HUES6 (cell line): Measurements from ENCODE around the gene DGKZ.

ENCODE experiments used
- H3K27ac ChIP-seq: 2 replicates; pipeline ENCODE4 v1.7.0; 2013; ENCODE audit warnings: low read depth, mild to moderate bottlenecking, low read length, inconsistent platforms
- H3K27me3 ChIP-seq: 2 replicates; pipeline ENCODE4 v1.6.1; 2013; ENCODE audit warnings: low read length; ENCODE audit not compliant: control insufficient read depth, insufficient read depth
- H3K36me3 ChIP-seq: 2 replicates; pipeline ENCODE4 v1.6.1; 2013; ENCODE audit warnings: low read length; ENCODE audit not compliant: control insufficient read depth, insufficient read depth
- H3K4me1 ChIP-seq: 2 replicates; pipeline ENCODE4 v1.6.1; 2013; ENCODE audit warnings: low read length; ENCODE audit not compliant: control insufficient read depth, insufficient read depth
- H3K4me3 ChIP-seq: 2 replicates; pipeline ENCODE4 v1.5.1; 2013; ENCODE audit warnings: low read depth, low read length
- H3K9ac ChIP-seq: one replicate; pipeline ENCODE4 v1.6.1; 2013; ENCODE audit warnings: mild to moderate bottlenecking, low read length
- H3K9me3 ChIP-seq: 2 replicates; pipeline ENCODE4 v1.6.1; 2013; ENCODE audit warnings: low read depth, low read length; ENCODE audit not compliant: control insufficient read depth, insufficient read depth

The DGKZ gene

DNA sequence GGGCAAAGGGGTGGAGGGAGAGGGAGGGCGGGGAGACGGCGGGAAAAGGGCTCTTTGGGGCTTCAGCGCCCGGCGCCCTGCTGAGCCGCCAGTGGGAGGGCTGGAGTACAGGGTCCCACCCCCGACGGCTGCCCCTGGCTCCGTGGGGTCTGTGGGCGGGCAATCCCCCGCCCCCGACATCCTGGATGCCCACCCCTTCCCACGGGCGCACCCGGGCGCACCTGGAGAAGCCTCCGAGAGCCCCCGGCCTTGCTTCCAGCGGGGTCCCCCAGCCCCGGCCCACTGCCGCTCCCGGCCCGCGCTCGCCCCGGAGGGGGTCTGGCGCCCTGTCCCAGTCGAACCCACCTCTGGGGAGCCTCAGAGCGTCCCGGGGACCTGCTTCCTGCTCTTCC lies 43.9 kb downstream of the DGKZ start:
- H3K36me3 ChIP-seq = no peaks in the 10 kb centered on the region
- peak overlapping the region; percentile 77 for H3K4me3 ChIP-seq
- no peak overlapping the region for H3K27ac ChIP-seq
- H3K27me3 ChIP-seq = peaks cover 72% of the 10 kb centered on the region
- peaks cover 37% of the 10 kb centered on the region for H3K4me1 ChIP-seq
- H3K9me3 ChIP-seq = no peaks in the 10 kb centered on the region
- H3K9ac ChIP-seq = no peak overlapping the region

DNA sequence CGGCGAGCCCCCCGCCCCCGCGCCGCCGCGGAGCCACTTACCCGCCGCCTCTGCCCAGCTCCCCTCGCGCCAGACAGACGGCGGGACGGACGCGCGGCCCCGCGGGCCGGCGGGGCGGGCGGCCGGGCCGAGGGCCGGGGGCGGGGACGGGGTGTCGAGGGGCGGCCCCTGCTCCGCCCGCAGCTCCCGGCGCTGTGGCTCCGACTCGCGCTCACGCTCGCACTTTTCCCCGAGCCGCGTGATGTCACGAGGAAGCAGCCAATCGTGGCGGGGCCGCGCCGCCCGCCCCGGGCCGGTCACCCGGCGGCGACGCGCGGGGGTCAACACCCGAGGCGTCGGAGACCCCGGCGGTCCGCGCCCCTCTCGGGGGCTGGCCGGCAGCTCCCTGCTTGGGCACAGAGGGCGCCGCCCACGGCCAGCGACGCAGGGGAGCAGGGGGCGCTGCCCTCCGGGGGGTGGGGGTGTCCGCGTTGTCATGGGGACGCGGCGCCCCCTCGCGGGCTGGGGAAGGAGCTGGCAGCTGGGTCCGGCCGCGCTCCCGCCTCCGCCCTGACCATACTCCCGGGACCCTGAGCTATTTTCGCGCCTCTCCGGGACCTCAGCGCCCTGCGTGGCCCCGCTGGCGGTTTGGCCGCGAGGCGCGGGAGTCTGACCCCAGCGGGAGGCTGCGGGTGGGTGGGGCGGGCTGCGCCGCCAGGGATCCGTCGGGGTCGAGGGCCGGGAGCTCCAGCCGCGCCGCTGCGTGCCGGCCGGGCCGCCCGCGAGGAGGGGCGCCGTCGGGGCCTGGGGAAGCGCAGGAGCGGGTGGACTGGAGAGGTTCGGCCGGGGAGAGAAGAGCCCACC lies 44.5 kb downstream of the DGKZ start, which contains the start of gene CHRM4:
Gene CHRM4 (minus strand): TSS at position 199 of the 843 bp plus-strand sequence. CDS start 5,219 bp downstream, outside the sequence.
- peaks cover 37% of the 10 kb centered on the region for H3K4me1 ChIP-seq
- H3K9me3 ChIP-seq = no peaks in the 10 kb centered on the region
- H3K9ac ChIP-seq = no peak within 1 kb of the TSS
- H3K27ac ChIP-seq = no peak within 1 kb of the TSS
- peak within 1 kb of the TSS; percentile 77 for H3K4me3 ChIP-seq
- H3K36me3 ChIP-seq = peaks cover 5% of the 10 kb centered on the region
- peaks cover 66% of the 10 kb centered on the region for H3K27me3 ChIP-seq

DNA sequence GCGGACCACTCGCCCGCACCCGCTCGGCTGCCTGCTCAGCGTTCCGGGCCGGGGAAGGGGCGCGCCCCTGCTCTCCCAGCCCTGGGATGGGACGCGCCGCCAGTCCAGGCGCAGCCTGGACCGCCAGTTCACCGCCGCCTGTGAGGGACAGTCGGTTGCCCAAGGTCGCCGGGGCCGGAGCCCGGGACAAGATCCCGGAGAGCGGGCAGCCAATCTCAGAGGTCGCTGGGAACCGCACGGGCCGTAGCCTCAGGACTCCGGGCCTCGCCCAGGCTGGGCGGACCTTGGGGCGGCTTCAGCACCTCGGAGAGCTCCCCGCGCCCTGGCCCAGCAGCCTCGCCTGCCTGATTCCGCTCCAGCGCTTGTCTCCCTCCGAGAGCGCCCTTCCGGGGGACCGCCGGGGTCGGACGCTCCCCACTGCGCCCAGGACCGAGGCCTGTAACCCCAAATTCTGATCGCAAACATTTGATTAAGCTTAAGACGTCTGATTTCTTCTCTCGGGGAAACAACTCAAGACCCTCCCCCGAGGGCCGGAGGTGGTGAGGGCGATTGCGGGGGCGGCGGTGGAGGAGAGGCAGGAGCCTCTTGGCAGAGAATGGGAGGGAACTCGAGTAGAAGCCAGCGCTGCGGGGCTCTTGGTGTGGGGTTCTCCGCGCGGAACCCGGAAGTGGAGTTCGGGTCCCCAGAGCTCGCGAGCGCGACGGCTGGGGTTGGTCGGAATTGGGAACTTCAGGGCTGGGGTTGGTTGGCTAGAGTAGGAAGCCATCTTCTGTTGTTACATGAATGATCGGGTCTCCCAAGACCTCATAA lies 45.4 kb downstream of the DGKZ start:
- Histone ChIP-seq H3K9me3 (no peaks in the 10 kb centered on the region), H3K36me3 (peaks cover 13% of the 10 kb centered on the region), H3K27me3 (peaks cover 58% of the 10 kb centered on the region), H3K4me3 (peak overlapping the region; percentile 77), H3K4me1 (peaks cover 32% of the 10 kb centered on the region), H3K27ac (no peak overlapping the region), H3K9ac (no peak overlapping the region)

DNA sequence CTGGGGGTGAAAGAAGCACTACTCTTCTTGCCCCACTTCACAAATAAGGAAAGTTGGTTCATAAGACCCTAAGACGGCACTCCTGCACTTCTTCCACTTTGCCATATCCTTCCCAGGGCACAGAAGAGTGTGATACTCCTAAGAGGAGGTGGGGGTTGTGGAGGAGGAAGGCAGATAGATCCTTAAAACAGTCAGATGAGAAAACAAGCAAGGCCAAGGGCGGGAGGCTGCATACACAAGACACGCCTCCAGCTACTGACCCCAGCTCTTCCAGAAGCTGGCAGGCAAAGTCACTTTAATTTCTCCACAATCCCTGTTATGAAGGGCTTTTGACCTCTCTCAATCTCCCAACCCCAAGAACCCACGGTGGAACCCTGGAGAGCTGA lies 46.0 kb downstream of the DGKZ start:
- Histone ChIP-seq H3K27me3 (peaks cover 52% of the 10 kb centered on the region), H3K4me1 (peaks cover 26% of the 10 kb centered on the region), H3K4me3 (peak overlapping the region; percentile 77), H3K36me3 (peaks cover 18% of the 10 kb centered on the region), H3K9me3 (no peaks in the 10 kb centered on the region), H3K9ac (no peak overlapping the region), H3K27ac (no peak overlapping the region)

- Histone ChIP-seq H3K9me3 (no peaks in the 10 kb centered on the region), H3K4me1 (peaks cover 21% of the 10 kb centered on the region), H3K9ac (no peak overlapping the region), H3K36me3 (peaks cover 18% of the 10 kb centered on the region), H3K27ac (no peak overlapping the region), H3K4me3 (no peak overlapping the region), H3K27me3 (peaks cover 47% of the 10 kb centered on the region)
Observed at GRCh38 chr11:46393759-46394158, 46.5 kb downstream of the DGKZ start.

GRCh38 chr11:46397526-46397925 lies 50.3 kb downstream of the DGKZ start:
- H3K4me1 ChIP-seq = 0 out of 2 replicates have a peak, but pooled peaks cover 3% of the 10 kb centered on the region

DNA sequence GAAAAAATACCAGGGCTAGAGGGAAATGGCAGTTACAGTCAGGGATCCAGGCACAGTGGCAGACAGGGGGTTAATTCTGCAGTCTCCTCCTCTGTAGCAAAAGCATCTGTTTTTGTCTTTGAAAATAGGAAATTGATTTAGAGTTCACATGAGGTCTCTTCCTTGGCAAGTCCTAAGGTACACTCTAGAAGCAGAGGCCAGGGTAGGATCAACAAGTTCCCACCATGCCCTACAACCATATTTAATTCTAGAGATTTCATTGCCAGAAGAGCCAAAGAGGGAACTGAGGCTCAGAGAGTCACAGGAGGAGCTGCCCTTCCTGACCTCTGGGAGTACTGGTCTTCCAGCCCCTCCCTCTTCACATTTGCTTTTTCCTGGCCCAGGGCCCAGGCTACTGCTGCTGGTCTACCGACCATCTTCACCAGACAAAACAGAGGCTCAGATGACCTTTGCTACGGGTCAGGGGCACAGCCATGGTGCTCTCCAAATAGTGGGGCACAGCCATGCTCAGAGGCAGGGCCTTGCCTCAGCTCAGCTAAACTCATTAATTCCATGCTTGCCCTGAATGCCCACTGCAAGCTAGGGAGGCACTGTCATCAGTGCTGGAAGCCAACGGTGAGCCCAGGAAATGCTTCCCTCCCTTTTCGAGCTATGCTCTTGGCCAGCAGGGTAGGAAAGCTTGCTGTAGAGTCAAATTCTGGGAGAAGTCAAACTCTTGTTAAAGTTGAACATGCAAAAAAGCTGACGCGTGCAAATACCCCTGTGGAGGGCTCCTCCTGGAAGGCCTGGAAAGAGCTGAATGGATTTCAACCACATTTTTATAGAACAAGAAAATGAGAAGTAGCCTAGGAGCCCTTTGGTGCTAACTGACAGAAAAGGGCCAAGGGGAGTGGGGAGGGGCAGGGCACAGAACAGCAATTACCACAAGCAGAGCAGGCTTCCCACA lies 56.0 kb downstream of the DGKZ start:
- no peak overlapping the region for H3K9ac ChIP-seq
- peaks cover 36% of the 10 kb centered on the region for H3K36me3 ChIP-seq
- H3K4me1 ChIP-seq = no peaks in the 10 kb centered on the region
- no peak overlapping the region for H3K27ac ChIP-seq
- H3K4me3 ChIP-seq = no peak overlapping the region
- H3K27me3 ChIP-seq = no peaks in the 10 kb centered on the region
- no peaks in the 10 kb centered on the region for H3K9me3 ChIP-seq

More at GRCh38 chr11:46397526-46397925, 50.3 kb downstream of the DGKZ start:
- Histone ChIP-seq H3K36me3 (peaks cover 23% of the 10 kb centered on the region), H3K27me3 (peaks cover 11% of the 10 kb centered on the region), H3K9ac (no peak overlapping the region), H3K27ac (no peak overlapping the region), H3K9me3 (no peaks in the 10 kb centered on the region), H3K4me3 (no peak overlapping the region)

DNA sequence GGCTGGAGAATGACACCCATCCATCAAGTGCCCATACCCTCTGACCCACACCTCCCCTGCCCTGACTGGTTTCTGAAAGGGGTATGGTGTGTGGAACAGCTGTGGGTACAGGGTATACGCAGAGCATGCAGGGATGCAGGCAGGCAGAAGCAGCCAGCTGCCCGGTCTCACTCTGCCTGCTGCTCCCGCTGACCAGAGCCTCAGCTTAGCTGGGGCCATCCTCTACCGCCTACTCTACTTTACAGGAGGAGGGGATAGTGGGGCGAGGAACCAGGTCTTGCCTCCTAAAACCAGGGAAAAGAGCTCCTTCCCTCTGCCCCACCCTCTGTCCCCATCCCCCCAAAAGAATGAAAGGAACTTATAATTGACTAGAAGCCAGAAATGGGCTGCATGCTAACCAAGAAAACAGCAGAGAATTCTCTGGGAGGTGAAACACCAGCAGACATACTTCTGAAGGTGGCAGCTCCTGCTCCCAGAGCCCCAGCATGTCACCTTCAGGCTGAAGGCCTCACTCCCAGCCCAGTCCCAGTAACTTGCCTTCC lies 57.3 kb downstream of the DGKZ start:
- Histone ChIP-seq H3K4me1 (no peaks in the 10 kb centered on the region), H3K36me3 (peaks cover 47% of the 10 kb centered on the region), H3K4me3 (no peak overlapping the region), H3K27ac (no peak overlapping the region), H3K27me3 (no peaks in the 10 kb centered on the region), H3K9me3 (no peaks in the 10 kb centered on the region), H3K9ac (no peak overlapping the region)

- H3K4me1 ChIP-seq = peaks cover 2% of the 10 kb centered on the region; the same call in 1 of the 2 replicates
- no peaks in the 10 kb centered on the region for H3K9me3 ChIP-seq
- no peak overlapping the region for H3K27ac ChIP-seq
- no peak overlapping the region for H3K4me3 ChIP-seq
- peaks cover 52% of the 10 kb centered on the region for H3K36me3 ChIP-seq
- no peak overlapping the region for H3K9ac ChIP-seq
- no peaks in the 10 kb centered on the region for H3K27me3 ChIP-seq
Observed at GRCh38 chr11:46407635-46408034, 60.4 kb downstream of the DGKZ start.

GRCh38 chr11:46408407-46408986 lies 61.2 kb downstream of the DGKZ start:
- H3K4me1 ChIP-seq = peaks cover 2% of the 10 kb centered on the region; the same call in 1 of the 2 replicates
- no peak overlapping the region for H3K27ac ChIP-seq
- H3K4me3 ChIP-seq = no peak overlapping the region
- H3K9ac ChIP-seq = no peak overlapping the region
- no peaks in the 10 kb centered on the region for H3K27me3 ChIP-seq
- no peaks in the 10 kb centered on the region for H3K9me3 ChIP-seq
- H3K36me3 ChIP-seq = peaks cover 50% of the 10 kb centered on the region
